ENCODE results near the gene SOX6. TPM values are rescaled to one million over a fixed set of nuclear protein-coding genes. Genes with fewer than 3 reads are reported as not detected.

The SOX6 gene
- polyA plus RNA-seq, 3 donors: not detected

- 100% methylated on average over 1 of the region's 1 CpG for WGBS (ENCODE audit: insufficient coverage)
- DNase-seq: no peak
- H3K4me1 ChIP-seq (ENCODE audit: control insufficient read depth in 1 of 2, insufficient read depth in 2 of 2, low read length in 2 of 2): peaks cover 10 to 11% of the 10 kb centered on the region in 2 donors
- H3K27me3 ChIP-seq (ENCODE audit: control insufficient read depth in 2 of 2, insufficient read depth in 2 of 2, low read length in 2 of 2): no peaks in the 10 kb centered on the region
- intact Hi-C loops (cut with micrococcal nuclease): no loop called here
- H3K9me3 ChIP-seq (replicated peaks in 1 of 2; ENCODE audit: control insufficient read depth in 1 of 2, insufficient read depth in 1 of 2, low read length in 2 of 2): no peaks in the 10 kb centered on the region
- no peak overlapping the region for H3K4me3 ChIP-seq (replicated peaks in 1 of 3; ENCODE audit: low read depth in 2 of 3, low read length in 3 of 3)
- TF ChIP-seq CTCF (IDR thresholded peaks at IDR 0.05): no peak
- no peak overlapping the region for H2AFZ ChIP-seq (ENCODE audit: insufficient read depth, low read depth, low read length, poor library complexity, severe bottlenecking)
- Mint-ChIP-seq H3K27ac (no peak overlapping the region), H3K27me3 (ENCODE audit: low read depth in 3 of 3) (peaks cover 1 to 2% (median 1%) of the 10 kb centered on the region in 3 donors), H3K36me3 (no peaks in the 10 kb centered on the region), H3K4me1 (peaks cover 12% of the 10 kb centered on the region), H3K9me3 (peaks cover 0 to 2% (median 0%) of the 10 kb centered on the region in 7 donors), H3K4me3 (no peak overlapping the region)
- no peaks in the 10 kb centered on the region for H3K36me3 ChIP-seq (replicated peaks in 1 of 2; ENCODE audit: control insufficient read depth in 1 of 2, insufficient read depth in 2 of 2, low read length in 2 of 2)
- H4K20me1 ChIP-seq (ENCODE audit: insufficient read depth, low read length): no peaks in the 10 kb centered on the region
- H3K27ac ChIP-seq (ENCODE audit: low read depth in 1 of 2, low read length in 2 of 2): no peak overlapping the region
- no peak overlapping the region for H3K4me2 ChIP-seq (replicated peaks; ENCODE audit: extremely low read depth, low read length, poor library complexity, severe bottlenecking)
- no peak overlapping the region for H3K9ac ChIP-seq (ENCODE audit: insufficient read depth, low read length, poor library complexity, severe bottlenecking)
- H3K79me2 ChIP-seq (ENCODE audit: insufficient read depth, low read length): no peaks in the 10 kb centered on the region
Measured at GRCh38 chr11:16002942-16003341, 353.4 kb downstream of the SOX6 start.

- H3K27me3 ChIP-seq (ENCODE audit: control insufficient read depth in 2 of 2, insufficient read depth in 2 of 2, low read length in 2 of 2): no peaks in the 10 kb centered on the region
- no peaks in the 10 kb centered on the region for H4K20me1 ChIP-seq (ENCODE audit: insufficient read depth, low read length)
- no peak overlapping the region for H3K27ac ChIP-seq (ENCODE audit: low read depth in 1 of 2, low read length in 2 of 2)
- DNase-seq: peak; percentile 42 to 79 (median 53)
- H3K4me3 Mint-ChIP-seq: peak overlapping the region; percentile 5 to 70
- H3K9me3 ChIP-seq (replicated peaks in 1 of 2; ENCODE audit: control insufficient read depth in 1 of 2, insufficient read depth in 1 of 2, low read length in 2 of 2): no peaks in the 10 kb centered on the region
- no peaks in the 10 kb centered on the region for H3K79me2 ChIP-seq (ENCODE audit: insufficient read depth, low read length)
- H3K36me3 ChIP-seq (replicated peaks in 1 of 2; ENCODE audit: control insufficient read depth in 1 of 2, insufficient read depth in 2 of 2, low read length in 2 of 2): no peaks in the 10 kb centered on the region
- peaks cover 12% of the 10 kb centered on the region for H3K4me1 Mint-ChIP-seq
- intact Hi-C loops (cut with micrococcal nuclease): no loop called here
- H3K27me3 Mint-ChIP-seq (ENCODE audit: low read depth in 3 of 3): peaks cover 1 to 2% (median 1%) of the 10 kb centered on the region in 3 donors
- no peaks in the 10 kb centered on the region for H3K36me3 Mint-ChIP-seq
- peak overlapping the region; percentile 17 for H3K9ac ChIP-seq (ENCODE audit: insufficient read depth, low read length, poor library complexity, severe bottlenecking)
- peaks cover 10 to 11% of the 10 kb centered on the region in 2 donors for H3K4me1 ChIP-seq (ENCODE audit: control insufficient read depth in 1 of 2, insufficient read depth in 2 of 2, low read length in 2 of 2)
- peak overlapping the region in 1 of 3 experiments; percentile 32 for H3K4me3 ChIP-seq (replicated peaks in 1 of 3; ENCODE audit: low read depth in 2 of 3, low read length in 3 of 3)
- H2AFZ ChIP-seq (ENCODE audit: insufficient read depth, low read depth, low read length, poor library complexity, severe bottlenecking): peak overlapping the region; percentile 32
- TF ChIP-seq CTCF (IDR thresholded peaks at IDR 0.05): no peak
- peak overlapping the region in 5 of 7 donors; percentile 21 to 74 (median 32) for H3K27ac Mint-ChIP-seq
- 7% methylated on average over 3 of the region's 4 CpGs for WGBS (ENCODE audit: insufficient coverage)
- H3K4me2 ChIP-seq (replicated peaks; ENCODE audit: extremely low read depth, low read length, poor library complexity, severe bottlenecking): peak overlapping the region; percentile 48
- H3K9me3 Mint-ChIP-seq: peaks cover 0 to 2% (median 0%) of the 10 kb centered on the region in 7 donors
Measured at GRCh38 chr11:16001899-16002426, 354.4 kb downstream of the SOX6 start.
